DND-41 (cell line): ENCODE data around the gene ACADS.

Source experiments
- ATAC-seq: fragments of 200-7000 bp; cut with Tn5 transposase; 3 replicates; pipeline ENCODE4 v1.9.1; 2021; ENCODE audit warnings: low read depth; ENCODE audit not compliant: insufficient read depth
- DNase-seq: peaks from one replicate; pipeline ENCODE4 v3.0.0-alpha.2; 2020
- H2AFZ ChIP-seq: 2 replicates; pipeline ENCODE4 v1.6.0; 2012; ENCODE audit warnings: low read depth, low read length
- H3K27ac ChIP-seq: 2 replicates; pipeline ENCODE4 v1.5.1; 2012; ENCODE audit warnings: low read length, inconsistent platforms
- H3K27me3 ChIP-seq: fragments of 200-600 bp; sonication (generic); 2 replicates; pipeline ENCODE4 v1.6.0; 2012; ENCODE audit warnings: low read length, mild to moderate bottlenecking, inconsistent platforms; ENCODE audit not compliant: insufficient read depth, poor library complexity
- H3K36me3 ChIP-seq: 2 replicates; pipeline ENCODE4 v1.5.1; 2012; ENCODE audit warnings: low read length, inconsistent platforms; ENCODE audit not compliant: insufficient read depth
- H3K4me1 ChIP-seq: 2 replicates; pipeline ENCODE4 v1.5.1; 2012; ENCODE audit warnings: mild to moderate bottlenecking, low read length; ENCODE audit not compliant: insufficient read depth
- H3K4me2 ChIP-seq: 2 replicates; pipeline ENCODE4 v1.6.0; 2012; ENCODE audit warnings: mild to moderate bottlenecking, moderate library complexity, low read length, inconsistent platforms; ENCODE audit not compliant: insufficient read depth
- H3K4me3 ChIP-seq, 2 experiments: fragments of 200-600 bp in 1 of 2; shearing (Covaris generic) in 1 of 2; 2 replicates each; pipeline ENCODE4 v1.5.1; 2012 to 2016; ENCODE audit warnings: inconsistent platforms in 2 of 2, low read length in 2 of 2, mild to moderate bottlenecking in 2 of 2, low read depth in 1 of 2, moderate library complexity in 1 of 2
- H3K79me2 ChIP-seq: 2 replicates; pipeline ENCODE4 v1.6.0; 2012; ENCODE audit warnings: low read length, inconsistent platforms; ENCODE audit not compliant: insufficient read depth
- H3K9ac ChIP-seq: 2 replicates; pipeline ENCODE4 v1.6.0; 2012; ENCODE audit warnings: low read depth, mild to moderate bottlenecking, inconsistent platforms, low read length, moderate library complexity
- H3K9me3 ChIP-seq: 2 replicates; pipeline ENCODE4 v1.5.1; 2012; ENCODE audit warnings: low read length, moderate library complexity, mild to moderate bottlenecking, inconsistent platforms; ENCODE audit not compliant: insufficient read depth, severe bottlenecking
- H4K20me1 ChIP-seq: 2 replicates; pipeline ENCODE4 v1.6.0; 2012; ENCODE audit warnings: low read length; ENCODE audit not compliant: insufficient read depth
- EZH2 ChIP-seq: IDR thresholded peaks from 3 replicates; pipeline ENCODE4 v1.6.1; 2012; ENCODE audit warnings: borderline replicate concordance, low read depth, mild to moderate bottlenecking, moderate library complexity, low read length, inconsistent platforms; ENCODE audit not compliant: severe bottlenecking
- TF ChIP-seq, protein P1 (sequence below): IDR thresholded peaks from 2 replicates; pipeline ENCODE4 v1.5.1; 2012; ENCODE audit warnings: borderline replicate concordance, low read length, moderate library complexity, mild to moderate bottlenecking; ENCODE audit not compliant: poor library complexity, severe bottlenecking; ENCODE audit errors: extremely low read depth

ACADS gene

DNA sequence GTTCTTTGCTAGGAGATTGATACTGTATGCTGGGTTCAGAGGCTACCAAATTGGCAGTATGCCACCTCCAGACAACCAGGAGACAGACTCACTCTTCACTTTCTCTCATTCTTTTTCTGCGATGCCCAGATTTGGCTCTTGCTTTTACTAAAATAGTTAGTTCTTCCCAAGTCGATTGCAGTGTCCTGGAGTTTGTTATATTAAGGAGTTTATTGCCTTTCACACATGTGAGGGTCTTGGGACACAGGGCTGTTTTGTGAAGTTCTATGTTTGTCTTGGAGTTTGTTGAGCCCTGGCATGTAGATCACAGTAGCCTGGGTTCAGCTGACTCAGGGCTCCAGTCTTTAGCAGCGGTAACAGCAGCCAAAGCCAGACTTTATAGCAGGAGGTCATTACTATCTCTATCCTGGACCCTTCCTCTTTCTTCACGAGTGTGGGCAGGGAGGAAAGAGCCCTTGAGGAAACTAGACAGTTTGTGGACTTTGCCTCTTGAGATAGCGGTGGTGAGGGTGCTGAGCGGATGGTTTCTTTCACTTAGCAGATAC, 37.0 kb upstream of the ACADS start:
- H3K27ac ChIP-seq, result peak overlapping the region; percentile 77
- DNase-seq, result no peak
- H4K20me1 ChIP-seq, result peaks cover 55% of the 10 kb centered on the region; the same call in 1 of the 2 replicates
- peaks cover 66% of the 10 kb centered on the region for H3K79me2 ChIP-seq
- H3K36me3 ChIP-seq, result peaks cover 22% of the 10 kb centered on the region
- no peak for ATAC-seq
- peaks cover 46% of the 10 kb centered on the region for H3K4me1 ChIP-seq
- no peak overlapping the region for H2AFZ ChIP-seq
- H3K4me3 ChIP-seq, result peak overlapping the region; percentile 79 to 90; a peak in 3 of 4 replicates
- no peaks in the 10 kb centered on the region for H3K9me3 ChIP-seq
- TF ChIP-seq, protein P1, sequence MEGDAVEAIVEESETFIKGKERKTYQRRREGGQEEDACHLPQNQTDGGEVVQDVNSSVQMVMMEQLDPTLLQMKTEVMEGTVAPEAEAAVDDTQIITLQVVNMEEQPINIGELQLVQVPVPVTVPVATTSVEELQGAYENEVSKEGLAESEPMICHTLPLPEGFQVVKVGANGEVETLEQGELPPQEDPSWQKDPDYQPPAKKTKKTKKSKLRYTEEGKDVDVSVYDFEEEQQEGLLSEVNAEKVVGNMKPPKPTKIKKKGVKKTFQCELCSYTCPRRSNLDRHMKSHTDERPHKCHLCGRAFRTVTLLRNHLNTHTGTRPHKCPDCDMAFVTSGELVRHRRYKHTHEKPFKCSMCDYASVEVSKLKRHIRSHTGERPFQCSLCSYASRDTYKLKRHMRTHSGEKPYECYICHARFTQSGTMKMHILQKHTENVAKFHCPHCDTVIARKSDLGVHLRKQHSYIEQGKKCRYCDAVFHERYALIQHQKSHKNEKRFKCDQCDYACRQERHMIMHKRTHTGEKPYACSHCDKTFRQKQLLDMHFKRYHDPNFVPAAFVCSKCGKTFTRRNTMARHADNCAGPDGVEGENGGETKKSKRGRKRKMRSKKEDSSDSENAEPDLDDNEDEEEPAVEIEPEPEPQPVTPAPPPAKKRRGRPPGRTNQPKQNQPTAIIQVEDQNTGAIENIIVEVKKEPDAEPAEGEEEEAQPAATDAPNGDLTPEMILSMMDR, result no peak
- no peak for TF ChIP-seq EZH2
- peak overlapping the region; percentile 85 for H3K4me2 ChIP-seq
- no peaks in the 10 kb centered on the region for H3K27me3 ChIP-seq
- peak overlapping the region; percentile 95 for H3K9ac ChIP-seq

DNA sequence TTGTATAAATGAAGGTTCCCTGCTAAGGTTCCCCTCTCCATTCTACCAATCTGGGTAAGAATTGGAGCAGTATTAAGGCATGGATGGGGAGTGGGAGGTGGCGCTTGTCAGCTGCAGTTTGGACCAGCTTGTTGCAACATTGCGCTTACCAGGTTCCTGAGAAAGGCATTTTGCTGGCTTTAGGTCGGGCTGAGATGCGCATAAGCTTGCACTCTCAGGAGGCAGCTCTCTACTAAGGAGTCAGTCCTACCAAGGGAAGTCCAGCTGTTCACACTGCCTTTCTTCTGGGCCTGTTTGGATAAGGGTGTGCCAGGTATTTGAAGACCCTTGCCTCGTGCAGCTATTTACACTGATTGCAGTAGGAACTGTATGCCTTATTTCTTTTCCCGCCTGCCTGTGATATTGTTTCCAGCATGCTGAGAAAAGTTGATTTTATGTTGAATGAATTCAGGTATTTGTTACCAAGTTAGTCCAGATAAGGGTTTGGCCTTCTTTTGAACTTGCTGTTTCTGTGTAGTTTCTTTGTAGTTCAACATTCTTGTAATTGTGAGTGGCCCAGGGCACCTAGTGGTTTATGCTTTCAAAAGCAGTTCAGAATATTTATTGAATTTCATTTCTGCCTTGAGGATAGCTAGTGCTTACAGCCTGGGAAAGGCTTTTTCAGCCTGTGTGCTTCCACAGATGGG, 36.1 kb upstream of the ACADS start:
- no peak for ATAC-seq
- Histone ChIP-seq H3K27ac (peak overlapping the region; percentile 15; the same call in 1 of the 2 replicates), H2AFZ (no peak overlapping the region)

DNA sequence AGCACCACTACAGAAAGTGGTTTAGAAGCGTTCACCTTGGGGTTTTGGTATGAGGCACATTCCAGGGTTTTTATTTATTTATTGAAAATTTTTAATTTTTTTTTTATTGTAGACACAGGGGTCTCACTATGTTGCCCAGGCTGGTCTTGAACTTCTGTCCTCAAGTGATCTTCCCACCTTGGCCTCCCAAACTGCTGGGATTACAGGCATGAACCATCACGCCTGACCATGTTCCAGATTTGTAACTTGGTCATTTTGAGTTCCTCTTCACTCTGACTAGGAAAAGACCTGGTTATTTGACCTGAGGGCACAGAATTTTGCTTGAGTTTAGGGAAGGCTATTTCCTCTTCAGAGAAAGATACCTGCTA, 35.6 kb upstream of the ACADS start:
- H3K4me3 ChIP-seq, result no peak overlapping the region
- peaks cover 37% of the 10 kb centered on the region for H3K36me3 ChIP-seq
- H3K9me3 ChIP-seq, result no peaks in the 10 kb centered on the region
- H2AFZ ChIP-seq, result no peak overlapping the region
- ATAC-seq (no peak), DNase-seq (no peak)
- peaks cover 46% of the 10 kb centered on the region for H3K4me1 ChIP-seq
- H3K4me2 ChIP-seq, result peak overlapping the region; percentile 85
- peaks cover 77% of the 10 kb centered on the region for H3K79me2 ChIP-seq
- H3K27ac ChIP-seq, result no peak overlapping the region
- H3K27me3 ChIP-seq, result no peaks in the 10 kb centered on the region
- no peak for TF ChIP-seq EZH2
- TF ChIP-seq, protein P1, result no peak
- H4K20me1 ChIP-seq, result peaks cover 61% of the 10 kb centered on the region; the same call in 1 of the 2 replicates
- H3K9ac ChIP-seq, result peak overlapping the region; percentile 95; the same call in 1 of the 2 replicates

More for the DNA sequence above, 36.1 kb upstream of the ACADS start:
- Histone ChIP-seq H3K79me2 (peaks cover 75% of the 10 kb centered on the region), H3K9ac (peak overlapping the region; percentile 95), H3K36me3 (peaks cover 32% of the 10 kb centered on the region), H4K20me1 (peaks cover 57% of the 10 kb centered on the region; the same call in 1 of the 2 replicates), H3K9me3 (no peaks in the 10 kb centered on the region), H3K4me3 (peak overlapping the region in 1 of 2 experiments; percentile 79; a peak in 2 of 4 replicates), H3K4me2 (peak overlapping the region; percentile 85), H3K4me1 (peaks cover 46% of the 10 kb centered on the region), H3K27me3 (no peaks in the 10 kb centered on the region)
- TF ChIP-seq EZH2, result no peak
- TF ChIP-seq, protein P1, result no peak
- no peak for DNase-seq
